Measurements from ENCODE around the gene CDH4.

- TF ChIP-seq, protein P1, sequence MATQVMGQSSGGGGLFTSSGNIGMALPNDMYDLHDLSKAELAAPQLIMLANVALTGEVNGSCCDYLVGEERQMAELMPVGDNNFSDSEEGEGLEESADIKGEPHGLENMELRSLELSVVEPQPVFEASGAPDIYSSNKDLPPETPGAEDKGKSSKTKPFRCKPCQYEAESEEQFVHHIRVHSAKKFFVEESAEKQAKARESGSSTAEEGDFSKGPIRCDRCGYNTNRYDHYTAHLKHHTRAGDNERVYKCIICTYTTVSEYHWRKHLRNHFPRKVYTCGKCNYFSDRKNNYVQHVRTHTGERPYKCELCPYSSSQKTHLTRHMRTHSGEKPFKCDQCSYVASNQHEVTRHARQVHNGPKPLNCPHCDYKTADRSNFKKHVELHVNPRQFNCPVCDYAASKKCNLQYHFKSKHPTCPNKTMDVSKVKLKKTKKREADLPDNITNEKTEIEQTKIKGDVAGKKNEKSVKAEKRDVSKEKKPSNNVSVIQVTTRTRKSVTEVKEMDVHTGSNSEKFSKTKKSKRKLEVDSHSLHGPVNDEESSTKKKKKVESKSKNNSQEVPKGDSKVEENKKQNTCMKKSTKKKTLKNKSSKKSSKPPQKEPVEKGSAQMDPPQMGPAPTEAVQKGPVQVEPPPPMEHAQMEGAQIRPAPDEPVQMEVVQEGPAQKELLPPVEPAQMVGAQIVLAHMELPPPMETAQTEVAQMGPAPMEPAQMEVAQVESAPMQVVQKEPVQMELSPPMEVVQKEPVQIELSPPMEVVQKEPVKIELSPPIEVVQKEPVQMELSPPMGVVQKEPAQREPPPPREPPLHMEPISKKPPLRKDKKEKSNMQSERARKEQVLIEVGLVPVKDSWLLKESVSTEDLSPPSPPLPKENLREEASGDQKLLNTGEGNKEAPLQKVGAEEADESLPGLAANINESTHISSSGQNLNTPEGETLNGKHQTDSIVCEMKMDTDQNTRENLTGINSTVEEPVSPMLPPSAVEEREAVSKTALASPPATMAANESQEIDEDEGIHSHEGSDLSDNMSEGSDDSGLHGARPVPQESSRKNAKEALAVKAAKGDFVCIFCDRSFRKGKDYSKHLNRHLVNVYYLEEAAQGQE (tag by site-specific recombination; IDR thresholded peaks at IDR 0.05): no peak
- TF ChIP-seq ZNF639 (tag by site-specific recombination; IDR thresholded peaks at IDR 0.05): no peak
- TF ChIP-seq CTCF (tag by site-specific recombination; IDR thresholded peaks at IDR 0.05): no peak
- TF ChIP-seq ATF2 (tag by site-specific recombination; IDR thresholded peaks at IDR 0.05; ENCODE audit: low read depth): no peak
- no peak for TF ChIP-seq ZNF274 (IDR thresholded peaks at IDR 0.05; ENCODE audit: low read length)
- no peak for TF ChIP-seq ZNF274 (tag by site-specific recombination; IDR thresholded peaks at IDR 0.05; ENCODE audit: borderline replicate concordance)
- no peak for TF ChIP-seq ZNF354C (tag by site-specific recombination; IDR thresholded peaks at IDR 0.05; ENCODE audit: borderline replicate concordance, low read depth)
- no peak for TF ChIP-seq ZNF704 (tag by site-specific recombination; IDR thresholded peaks at IDR 0.05)
- TF ChIP-seq IKZF3 (tag by site-specific recombination; IDR thresholded peaks at IDR 0.05): no peak
- TF ChIP-seq ZNF560 (tag by site-specific recombination; IDR thresholded peaks at IDR 0.05; ENCODE audit: borderline replicate concordance): no peak
- no peak for TF ChIP-seq ZNF561 (tag by site-specific recombination; IDR thresholded peaks at IDR 0.05; ENCODE audit: borderline replicate concordance)
- TF ChIP-seq WT1 (tag by site-specific recombination; IDR thresholded peaks at IDR 0.05): no peak
- no peak for TF ChIP-seq ZNF664 (tag by site-specific recombination; IDR thresholded peaks at IDR 0.05)
These were observed 183.2 kb downstream of the CDH4 start for GRCh38 chr20:61435184-61435822.
